GM06990 (cell line): Measurements from ENCODE around the gene USP24.
"Not testable (repeated sequence)": the region's sequence is repeated elsewhere in the genome, so short reads cannot be mapped to it uniquely, and the experiment has no call there.

Source experiments
- DNase-seq: peaks from one replicate; pipeline ENCODE4 v3.0.0-alpha.2; 2011; ENCODE audit not compliant: insufficient read length; ENCODE audit errors: extremely low read depth
- H3K27me3 ChIP-seq: replicated peaks from 2 replicates; pipeline ENCODE4 v1.6.0; 2011; ENCODE audit warnings: low read length; ENCODE audit not compliant: control insufficient read depth, insufficient read depth
- H3K36me3 ChIP-seq: 2 replicates; pipeline ENCODE4 v1.5.1; 2011; ENCODE audit warnings: low read length; ENCODE audit not compliant: control insufficient read depth, insufficient read depth
- H3K4me3 ChIP-seq: replicated peaks from 2 replicates; pipeline ENCODE4 v1.5.1; 2011; ENCODE audit warnings: low read depth, mild to moderate bottlenecking, control low read depth, low read length
- CTCF ChIP-seq: IDR thresholded peaks from 2 replicates; pipeline ENCODE4 v1.5.1; 2011; ENCODE audit warnings: low read length, control low read depth, mild to moderate bottlenecking, inconsistent platforms; ENCODE audit not compliant: insufficient read depth, poor library complexity, severe bottlenecking

Gene USP24

GRCh38 chr1:55194851-55195250, 20.3 kb downstream of the USP24 start:
- Histone ChIP-seq H3K36me3 (no peaks in the 10 kb centered on the region), H3K4me3 (no peak overlapping the region), H3K27me3 (no peaks in the 10 kb centered on the region)
- no peak for DNase-seq
- no peak for TF ChIP-seq CTCF

DNA sequence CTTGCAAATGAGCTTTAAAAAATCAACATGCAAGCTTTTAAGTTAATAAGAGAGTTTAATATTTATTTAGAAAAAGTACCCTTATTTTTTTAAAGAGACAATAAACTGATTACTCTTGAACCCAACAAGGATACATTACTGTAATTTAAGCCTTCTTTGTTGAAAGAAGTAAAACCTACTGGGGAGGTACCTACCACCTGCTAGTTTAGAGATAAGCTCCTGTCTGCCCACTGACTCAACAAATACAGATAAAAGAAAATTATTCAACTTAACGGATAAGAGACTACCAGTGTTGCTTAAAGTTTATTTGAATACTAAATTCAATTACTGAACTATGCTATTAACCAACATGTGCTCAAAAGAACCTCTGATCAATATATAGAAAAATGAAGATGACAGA, 23.1 kb downstream of the USP24 start:
- no peak overlapping the region for H3K4me3 ChIP-seq

GRCh38 chr1:55191219-55191952, 23.8 kb downstream of the USP24 start:
- H3K4me3 ChIP-seq, DNase-seq: not testable (repeated sequence)

More for the DNA sequence above, 23.1 kb downstream of the USP24 start:
- Histone ChIP-seq H3K36me3 (no peaks in the 10 kb centered on the region), H3K27me3 (no peaks in the 10 kb centered on the region)
- DNase-seq, result no peak
- TF ChIP-seq CTCF, result no peak

GRCh38 chr1:55190109-55190508, 25.1 kb downstream of the USP24 start:
- no peak for TF ChIP-seq CTCF
- no peaks in the 10 kb centered on the region for H3K36me3 ChIP-seq
- no peak for DNase-seq
- no peak overlapping the region for H3K4me3 ChIP-seq
- H3K27me3 ChIP-seq, result no peaks in the 10 kb centered on the region

More at GRCh38 chr1:55191219-55191952, 23.8 kb downstream of the USP24 start:
- not testable (repeated sequence) for H3K27me3 ChIP-seq, H3K36me3 ChIP-seq

DNA sequence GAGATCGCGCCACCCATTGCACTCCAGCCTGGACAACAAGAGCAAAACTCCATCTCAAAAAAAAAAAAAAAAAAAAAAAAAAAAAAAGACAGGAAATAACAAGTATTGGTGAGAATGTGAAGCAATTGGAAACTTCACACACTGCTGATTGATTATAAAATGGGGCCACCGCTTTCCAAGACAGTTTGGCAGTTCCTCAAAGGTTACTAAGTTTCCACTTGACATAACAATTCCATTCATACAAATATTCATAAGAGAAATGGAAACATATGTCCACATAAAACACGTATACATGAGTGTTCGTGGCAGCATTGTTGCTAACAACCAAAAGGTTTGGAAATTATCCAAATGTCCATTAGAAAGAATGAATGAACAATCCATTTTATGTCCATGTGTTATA, 26.3 kb downstream of the USP24 start:
- DNase-seq, result no peak
- H3K27me3 ChIP-seq, result no peaks in the 10 kb centered on the region
- TF ChIP-seq CTCF, result no peak
- no peaks in the 10 kb centered on the region for H3K36me3 ChIP-seq
- H3K4me3 ChIP-seq, result no peak overlapping the region

GRCh38 chr1:55185832-55186231, 29.3 kb downstream of the USP24 start:
- no peak overlapping the region for H3K4me3 ChIP-seq
- no peaks in the 10 kb centered on the region; the same call in 1 of the 2 replicates for H3K36me3 ChIP-seq
- DNase-seq, result no peak
- no peaks in the 10 kb centered on the region for H3K27me3 ChIP-seq
- no peak for TF ChIP-seq CTCF
